ENCODE results near the gene SLC30A10.
A peak's percentile ranks its signal among the peaks of the same experiment; 100 is the strongest.
"Not testable (repeated sequence)": the region's sequence is repeated elsewhere in the genome, so short reads cannot be mapped to it uniquely, and the experiment has no call there.

Gene SLC30A10

GRCh38 chr1:219927956-219928790, at the start of gene SLC30A10:
Gene SLC30A10 (minus strand): TSS chr1:219928557. CDS start chr1:219928440, 117 bp downstream.
- no peak for DNase-seq

- no peak for DNase-seq
Observed at GRCh38 chr1:219973213-219973612, 44.9 kb upstream of the SLC30A10 start.

GRCh38 chr1:219967361-219967760, 39.0 kb upstream of the SLC30A10 start:
- DNase-seq, result no peak

- DNase-seq, result no peak
Observed at GRCh38 chr1:219966071-219966349, 37.7 kb upstream of the SLC30A10 start.

- DNase-seq, result no peak
Observed at GRCh38 chr1:219965285-219966070, 37.1 kb upstream of the SLC30A10 start.

GRCh38 chr1:219963432-219963831, 35.1 kb upstream of the SLC30A10 start:
- DNase-seq, result no peak

- DNase-seq, result no peak
Observed at GRCh38 chr1:219961684-219962083, 33.3 kb upstream of the SLC30A10 start.

GRCh38 chr1:219959540-219960203, 31.3 kb upstream of the SLC30A10 start:
- DNase-seq, result no peak

- DNase-seq, result no peak
Observed at GRCh38 chr1:219958875-219959417, 30.6 kb upstream of the SLC30A10 start.

GRCh38 chr1:219954736-219955421, 26.5 kb upstream of the SLC30A10 start:
- DNase-seq, result no peak

GRCh38 chr1:219954052-219954451, 25.7 kb upstream of the SLC30A10 start:
- DNase-seq, result no peak

- no peak for DNase-seq
Observed at GRCh38 chr1:219952361-219952760, 24.0 kb upstream of the SLC30A10 start.

- DNase-seq, result not testable (repeated sequence)
Observed at GRCh38 chr1:219949227-219949626, 20.9 kb upstream of the SLC30A10 start.

GRCh38 chr1:219948766-219949165, 20.4 kb upstream of the SLC30A10 start:
- DNase-seq, result not testable (repeated sequence)

GRCh38 chr1:219945795-219946194, 17.4 kb upstream of the SLC30A10 start:
- DNase-seq, result no peak

GRCh38 chr1:219941179-219942118, 13.1 kb upstream of the SLC30A10 start:
- no peak for DNase-seq

- no peak for DNase-seq
Observed at GRCh38 chr1:219940707-219941106, 12.3 kb upstream of the SLC30A10 start.

GRCh38 chr1:219938706-219939105, 10.3 kb upstream of the SLC30A10 start:
- peak in 1 of 2 experiments; percentile 14 for DNase-seq

- DNase-seq, result not testable (repeated sequence)
Observed at GRCh38 chr1:219933763-219934162, 5.4 kb upstream of the SLC30A10 start.

GRCh38 chr1:219931033-219931432, 2.7 kb upstream of the SLC30A10 start:
- DNase-seq, result no peak

GRCh38 chr1:219928791-219929118, 398 bp upstream of the SLC30A10 start:
- no peak for DNase-seq

All from NCI-H446 (cell line).